Measurements from ENCODE around the gene ADAM15.

ADAM15 gene

DNA sequence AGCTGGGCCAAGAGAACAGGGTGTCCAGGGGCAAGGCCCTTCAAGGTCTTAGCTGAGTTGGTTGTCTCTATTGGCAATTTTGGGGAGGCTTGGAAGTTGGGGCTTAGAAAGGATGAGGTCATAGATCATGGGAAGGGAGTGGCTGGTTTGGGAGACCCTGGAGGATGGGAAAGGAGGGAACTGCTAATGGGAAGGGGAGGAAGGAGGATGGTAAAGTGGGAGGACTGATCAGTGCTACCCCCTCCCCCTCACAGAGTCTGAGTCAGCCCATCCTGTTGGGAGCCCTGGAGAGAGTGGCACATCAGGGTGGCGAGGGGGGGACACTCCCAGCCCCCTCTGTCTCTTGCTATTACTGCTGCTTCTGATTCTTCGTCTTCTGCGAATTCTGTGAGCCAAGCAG lies 17.5 kb downstream of the ADAM15 start (continued):
- TF ChIP-seq, protein P1, sequence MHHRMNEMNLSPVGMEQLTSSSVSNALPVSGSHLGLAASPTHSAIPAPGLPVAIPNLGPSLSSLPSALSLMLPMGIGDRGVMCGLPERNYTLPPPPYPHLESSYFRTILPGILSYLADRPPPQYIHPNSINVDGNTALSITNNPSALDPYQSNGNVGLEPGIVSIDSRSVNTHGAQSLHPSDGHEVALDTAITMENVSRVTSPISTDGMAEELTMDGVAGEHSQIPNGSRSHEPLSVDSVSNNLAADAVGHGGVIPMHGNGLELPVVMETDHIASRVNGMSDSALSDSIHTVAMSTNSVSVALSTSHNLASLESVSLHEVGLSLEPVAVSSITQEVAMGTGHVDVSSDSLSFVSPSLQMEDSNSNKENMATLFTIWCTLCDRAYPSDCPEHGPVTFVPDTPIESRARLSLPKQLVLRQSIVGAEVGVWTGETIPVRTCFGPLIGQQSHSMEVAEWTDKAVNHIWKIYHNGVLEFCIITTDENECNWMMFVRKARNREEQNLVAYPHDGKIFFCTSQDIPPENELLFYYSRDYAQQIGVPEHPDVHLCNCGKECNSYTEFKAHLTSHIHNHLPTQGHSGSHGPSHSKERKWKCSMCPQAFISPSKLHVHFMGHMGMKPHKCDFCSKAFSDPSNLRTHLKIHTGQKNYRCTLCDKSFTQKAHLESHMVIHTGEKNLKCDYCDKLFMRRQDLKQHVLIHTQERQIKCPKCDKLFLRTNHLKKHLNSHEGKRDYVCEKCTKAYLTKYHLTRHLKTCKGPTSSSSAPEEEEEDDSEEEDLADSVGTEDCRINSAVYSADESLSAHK (tag by site-specific recombination; IDR thresholded peaks at IDR 0.05): no peak
- TF ChIP-seq, protein P2, sequence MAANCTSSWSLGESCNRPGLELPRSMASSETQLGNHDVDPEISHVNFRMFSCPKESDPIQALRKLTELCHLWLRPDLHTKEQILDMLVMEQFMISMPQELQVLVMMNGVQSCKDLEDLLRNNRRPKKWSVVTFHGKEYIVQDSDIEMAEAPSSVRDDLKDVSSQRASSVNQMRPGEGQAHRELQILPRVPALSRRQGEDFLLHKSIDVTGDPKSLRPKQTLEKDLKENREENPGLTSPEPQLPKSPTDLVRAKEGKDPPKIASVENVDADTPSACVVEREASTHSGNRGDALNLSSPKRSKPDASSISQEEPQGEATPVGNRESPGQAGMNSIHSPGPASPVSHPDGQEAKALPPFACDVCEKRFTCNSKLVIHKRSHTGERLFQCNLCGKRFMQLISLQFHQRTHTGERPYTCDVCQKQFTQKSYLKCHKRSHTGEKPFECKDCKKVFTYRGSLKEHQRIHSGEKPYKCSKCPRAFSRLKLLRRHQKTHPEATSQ (tag by site-specific recombination; IDR thresholded peaks at IDR 0.05): no peak
- TF ChIP-seq, protein P3, sequence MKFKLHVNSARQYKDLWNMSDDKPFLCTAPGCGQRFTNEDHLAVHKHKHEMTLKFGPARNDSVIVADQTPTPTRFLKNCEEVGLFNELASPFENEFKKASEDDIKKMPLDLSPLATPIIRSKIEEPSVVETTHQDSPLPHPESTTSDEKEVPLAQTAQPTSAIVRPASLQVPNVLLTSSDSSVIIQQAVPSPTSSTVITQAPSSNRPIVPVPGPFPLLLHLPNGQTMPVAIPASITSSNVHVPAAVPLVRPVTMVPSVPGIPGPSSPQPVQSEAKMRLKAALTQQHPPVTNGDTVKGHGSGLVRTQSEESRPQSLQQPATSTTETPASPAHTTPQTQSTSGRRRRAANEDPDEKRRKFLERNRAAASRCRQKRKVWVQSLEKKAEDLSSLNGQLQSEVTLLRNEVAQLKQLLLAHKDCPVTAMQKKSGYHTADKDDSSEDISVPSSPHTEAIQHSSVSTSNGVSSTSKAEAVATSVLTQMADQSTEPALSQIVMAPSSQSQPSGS (tag by site-specific recombination; IDR thresholded peaks at IDR 0.05; ENCODE audit: low read depth): peak; percentile 75
- TF ChIP-seq ZNF76 (tag by site-specific recombination; IDR thresholded peaks at IDR 0.05; ENCODE audit: borderline replicate concordance, low read depth): no peak
- no peak for TF ChIP-seq ZNF274 (IDR thresholded peaks at IDR 0.05; ENCODE audit: low read length)
- no peak for TF ChIP-seq ZNF274 (tag by site-specific recombination; IDR thresholded peaks at IDR 0.05; ENCODE audit: borderline replicate concordance)
- no peak for TF ChIP-seq ZNF19 (tag by site-specific recombination; IDR thresholded peaks at IDR 0.05; ENCODE audit: low read depth)
- no peak for TF ChIP-seq ZNF558 (tag by site-specific recombination; IDR thresholded peaks at IDR 0.05)
- TF ChIP-seq, protein P4, sequence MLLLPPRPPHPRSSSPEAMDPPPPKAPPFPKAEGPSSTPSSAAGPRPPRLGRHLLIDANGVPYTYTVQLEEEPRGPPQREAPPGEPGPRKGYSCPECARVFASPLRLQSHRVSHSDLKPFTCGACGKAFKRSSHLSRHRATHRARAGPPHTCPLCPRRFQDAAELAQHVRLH (tag by site-specific recombination; IDR thresholded peaks at IDR 0.05): no peak
- no peak for TF ChIP-seq BCL11A (tag by site-specific recombination; IDR thresholded peaks at IDR 0.05; ENCODE audit: low read depth)
- no peak for TF ChIP-seq ZNF473 (tag by site-specific recombination; IDR thresholded peaks at IDR 0.05)
- TF ChIP-seq ZNF548 (tag by site-specific recombination; IDR thresholded peaks at IDR 0.05): no peak
- TF ChIP-seq ZNF585B (tag by site-specific recombination; IDR thresholded peaks at IDR 0.05): no peak
- TF ChIP-seq ZNF623 (tag by site-specific recombination; IDR thresholded peaks at IDR 0.05): no peak
- TF ChIP-seq, protein P5, sequence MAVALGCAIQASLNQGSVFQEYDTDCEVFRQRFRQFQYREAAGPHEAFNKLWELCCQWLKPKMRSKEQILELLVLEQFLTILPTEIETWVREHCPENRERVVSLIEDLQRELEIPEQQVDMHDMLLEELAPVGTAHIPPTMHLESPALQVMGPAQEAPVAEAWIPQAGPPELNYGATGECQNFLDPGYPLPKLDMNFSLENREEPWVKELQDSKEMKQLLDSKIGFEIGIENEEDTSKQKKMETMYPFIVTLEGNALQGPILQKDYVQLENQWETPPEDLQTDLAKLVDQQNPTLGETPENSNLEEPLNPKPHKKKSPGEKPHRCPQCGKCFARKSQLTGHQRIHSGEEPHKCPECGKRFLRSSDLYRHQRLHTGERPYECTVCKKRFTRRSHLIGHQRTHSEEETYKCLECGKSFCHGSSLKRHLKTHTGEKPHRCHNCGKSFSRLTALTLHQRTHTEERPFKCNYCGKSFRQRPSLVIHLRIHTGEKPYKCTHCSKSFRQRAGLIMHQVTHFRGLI (tag by site-specific recombination; IDR thresholded peaks at IDR 0.05): no peak
- no peak for TF ChIP-seq ZNF433 (tag by site-specific recombination; IDR thresholded peaks at IDR 0.05; ENCODE audit: low read depth)
- TF ChIP-seq ZNF660 (tag by site-specific recombination; IDR thresholded peaks at IDR 0.05): no peak
- no peak for TF ChIP-seq ZNF16 (tag by site-specific recombination; IDR thresholded peaks at IDR 0.05; ENCODE audit: low read depth)
- TF ChIP-seq, protein P6, sequence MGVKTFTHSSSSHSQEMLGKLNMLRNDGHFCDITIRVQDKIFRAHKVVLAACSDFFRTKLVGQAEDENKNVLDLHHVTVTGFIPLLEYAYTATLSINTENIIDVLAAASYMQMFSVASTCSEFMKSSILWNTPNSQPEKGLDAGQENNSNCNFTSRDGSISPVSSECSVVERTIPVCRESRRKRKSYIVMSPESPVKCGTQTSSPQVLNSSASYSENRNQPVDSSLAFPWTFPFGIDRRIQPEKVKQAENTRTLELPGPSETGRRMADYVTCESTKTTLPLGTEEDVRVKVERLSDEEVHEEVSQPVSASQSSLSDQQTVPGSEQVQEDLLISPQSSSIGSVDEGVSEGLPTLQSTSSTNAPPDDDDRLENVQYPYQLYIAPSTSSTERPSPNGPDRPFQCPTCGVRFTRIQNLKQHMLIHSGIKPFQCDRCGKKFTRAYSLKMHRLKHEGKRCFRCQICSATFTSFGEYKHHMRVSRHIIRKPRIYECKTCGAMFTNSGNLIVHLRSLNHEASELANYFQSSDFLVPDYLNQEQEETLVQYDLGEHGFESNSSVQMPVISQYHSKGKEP (tag by site-specific recombination; IDR thresholded peaks at IDR 0.05): no peak
- no peak for TF ChIP-seq ZNF510 (tag by site-specific recombination; IDR thresholded peaks at IDR 0.05; ENCODE audit: insufficient replicate concordance)
- TF ChIP-seq ZNF138 (tag by site-specific recombination; IDR thresholded peaks at IDR 0.05; ENCODE audit: borderline replicate concordance): no peak
- no peak for TF ChIP-seq YY1 (tag by site-specific recombination; IDR thresholded peaks at IDR 0.05)
- TF ChIP-seq FEZF1 (tag by site-specific recombination; IDR thresholded peaks at IDR 0.05): no peak

All from HEK293 (cell line).